Measurements from ENCODE around the gene KIF18B. TPM values are rescaled to one million over a fixed set of nuclear protein-coding genes. Genes with fewer than 3 reads are reported as not detected.

The KIF18B gene
- polyA plus RNA-seq (ENCODE audit: insufficient read length in 4 of 4) = 10 to 100 TPM; 10.5 to 12.3 (median 11.3) TPM

DNA sequence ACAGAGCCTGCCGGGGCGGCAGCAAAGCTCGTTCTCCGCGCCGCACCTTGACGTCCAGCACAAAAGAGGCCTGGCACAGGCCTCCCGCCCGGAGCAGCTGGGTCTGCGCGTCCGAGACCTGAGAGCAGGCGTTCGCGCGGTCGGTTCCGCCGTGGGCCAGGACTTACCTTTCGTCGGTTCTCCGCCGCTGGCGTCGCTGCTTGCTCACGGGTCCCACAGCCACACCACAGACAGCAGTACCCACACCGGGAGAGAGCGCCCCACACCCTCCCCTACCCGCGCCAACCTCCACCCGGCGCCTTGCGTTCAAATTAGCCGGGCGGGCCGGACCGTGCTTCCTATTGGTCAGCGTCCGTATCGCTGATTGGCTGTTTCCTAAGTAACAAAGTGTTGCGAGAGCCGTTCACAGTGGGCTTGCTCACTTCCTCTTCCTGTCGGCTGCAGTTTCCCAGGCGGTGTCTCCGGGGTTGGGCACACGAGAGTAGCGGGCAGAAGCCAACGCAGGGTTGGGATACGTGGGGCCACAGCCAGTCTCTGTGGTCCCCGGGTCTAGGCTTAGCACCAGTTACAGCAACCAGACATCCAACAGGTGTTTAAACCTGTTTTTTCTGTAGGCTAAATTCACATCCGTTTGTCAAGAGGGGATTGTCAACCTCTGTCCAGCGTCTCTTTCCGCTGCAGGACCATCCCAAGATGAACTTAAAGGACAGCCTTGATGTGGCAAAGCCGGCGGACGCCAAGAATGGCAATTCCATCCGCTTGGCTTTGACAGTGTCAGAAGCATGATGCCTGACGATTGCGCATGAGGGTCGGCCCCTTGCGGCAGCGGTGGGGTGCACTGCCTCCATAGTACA lies at the start of gene KIF18B:
KIF18B (minus strand) TSS at position 313 of the 854 bp plus-strand sequence. CDS start 11,429 bp downstream, outside the sequence.
- DNase-seq (ENCODE audit: low read depth in 4 of 4, low spot score in 3 of 4) = peak; percentile 76 to 88 (median 86)

DNA sequence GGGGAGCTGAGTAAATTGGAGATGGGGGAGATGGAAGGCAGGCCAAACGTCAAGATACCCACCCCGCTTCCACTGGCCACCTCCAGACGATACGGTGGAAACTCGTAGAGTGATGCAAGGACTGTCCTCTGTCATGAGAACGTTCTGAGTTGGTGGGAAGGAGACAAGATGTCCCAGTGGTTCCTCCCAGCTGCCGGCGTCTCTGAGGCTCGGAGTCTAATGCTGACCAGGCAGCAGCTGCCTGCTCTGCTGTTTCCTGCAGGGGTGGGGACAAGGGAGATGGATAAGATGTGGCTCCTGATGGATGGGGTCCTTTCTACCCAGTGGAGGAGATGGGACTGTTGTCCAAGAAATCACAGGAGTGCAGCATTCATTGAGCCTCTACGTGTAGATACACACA lies 48.7 kb upstream of the KIF18B start:
- no peak for DNase-seq (ENCODE audit: low read depth in 4 of 4, low spot score in 3 of 4)

DNA sequence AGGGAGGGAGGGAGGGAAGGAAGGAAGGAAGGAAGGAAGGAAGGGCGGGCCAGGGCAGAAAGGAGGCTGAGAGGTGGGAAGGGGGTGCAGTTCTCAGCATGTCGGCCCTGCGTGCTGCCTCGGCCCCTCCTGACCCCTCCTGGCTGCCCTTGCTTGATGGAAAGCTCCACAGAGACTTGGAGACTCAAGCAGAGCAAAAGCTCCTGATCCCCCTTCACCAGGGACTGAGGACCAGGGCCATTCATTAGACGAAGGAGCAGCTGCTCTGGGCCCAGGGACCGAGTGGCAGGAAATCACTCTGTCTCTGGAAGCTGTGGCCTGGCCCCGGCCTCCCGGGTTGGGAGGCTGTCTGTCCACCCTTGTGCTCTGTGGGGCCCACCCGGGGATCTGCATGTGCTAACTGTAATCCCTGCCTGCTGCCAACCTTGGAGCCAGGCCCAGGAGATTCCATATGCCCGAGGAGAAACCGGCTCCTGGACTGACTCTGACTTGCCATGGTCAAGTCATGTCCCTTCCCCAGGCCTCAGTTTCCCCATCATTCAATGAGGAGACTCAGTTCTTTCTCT lies 47.9 kb upstream of the KIF18B start:
- no peak for DNase-seq (ENCODE audit: low read depth in 4 of 4, low spot score in 3 of 4)

DNA sequence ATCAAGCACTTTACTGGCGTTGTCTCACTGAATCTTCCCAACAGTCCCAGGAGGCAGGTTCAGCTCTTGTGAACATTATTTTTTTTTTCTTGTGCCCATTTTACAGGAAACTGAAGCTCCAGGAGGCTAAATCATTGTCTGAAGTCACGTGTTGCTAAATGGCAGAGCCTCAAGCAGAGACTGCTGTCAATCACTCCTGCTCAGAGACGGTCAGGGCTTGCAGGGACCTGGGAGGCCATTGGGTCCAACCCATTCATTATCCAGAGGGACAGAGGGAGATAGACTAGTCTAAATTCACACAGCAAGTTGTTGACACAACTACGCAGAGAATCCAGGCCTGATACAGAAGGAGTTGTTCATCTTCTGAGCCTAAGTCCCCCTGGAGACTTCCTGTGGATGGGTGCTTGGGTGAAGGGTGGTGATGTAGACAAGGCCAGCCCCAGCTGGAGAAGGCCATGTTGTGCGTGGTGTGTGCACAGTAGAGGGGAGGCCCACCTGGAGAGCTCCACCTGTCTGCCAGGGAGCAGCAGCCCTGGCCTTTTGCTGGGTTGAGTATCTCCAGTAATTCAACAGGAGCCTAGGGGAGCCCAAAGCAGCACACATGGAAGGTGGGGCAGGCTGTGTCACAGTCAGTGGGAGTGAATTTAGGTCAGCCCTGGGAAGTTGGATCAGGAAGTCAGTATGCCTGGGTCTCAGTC lies 44.8 kb upstream of the KIF18B start:
- DNase-seq (ENCODE audit: low read depth in 4 of 4, low spot score in 3 of 4) = no peak

DNA sequence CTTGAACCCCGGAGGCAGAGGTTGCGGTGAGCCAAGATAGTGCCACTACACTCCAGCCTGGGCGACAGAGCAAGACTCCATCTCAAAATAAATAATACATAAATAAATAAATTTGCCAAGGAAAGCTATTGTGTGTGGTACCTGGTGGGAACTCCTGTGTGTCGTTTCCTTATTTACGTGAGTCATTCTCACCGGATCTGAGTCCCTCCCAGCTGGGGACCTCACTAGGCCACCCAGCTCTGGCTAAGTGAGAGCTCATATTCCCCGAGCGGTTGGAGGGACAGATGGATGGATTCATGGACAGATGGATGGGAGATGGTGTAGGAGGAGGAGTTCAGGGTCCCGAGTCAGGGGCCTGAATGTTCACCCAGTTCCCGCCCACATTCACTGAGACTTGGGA lies 43.4 kb upstream of the KIF18B start:
- no peak for DNase-seq (ENCODE audit: low read depth in 4 of 4, low spot score in 3 of 4)

DNA sequence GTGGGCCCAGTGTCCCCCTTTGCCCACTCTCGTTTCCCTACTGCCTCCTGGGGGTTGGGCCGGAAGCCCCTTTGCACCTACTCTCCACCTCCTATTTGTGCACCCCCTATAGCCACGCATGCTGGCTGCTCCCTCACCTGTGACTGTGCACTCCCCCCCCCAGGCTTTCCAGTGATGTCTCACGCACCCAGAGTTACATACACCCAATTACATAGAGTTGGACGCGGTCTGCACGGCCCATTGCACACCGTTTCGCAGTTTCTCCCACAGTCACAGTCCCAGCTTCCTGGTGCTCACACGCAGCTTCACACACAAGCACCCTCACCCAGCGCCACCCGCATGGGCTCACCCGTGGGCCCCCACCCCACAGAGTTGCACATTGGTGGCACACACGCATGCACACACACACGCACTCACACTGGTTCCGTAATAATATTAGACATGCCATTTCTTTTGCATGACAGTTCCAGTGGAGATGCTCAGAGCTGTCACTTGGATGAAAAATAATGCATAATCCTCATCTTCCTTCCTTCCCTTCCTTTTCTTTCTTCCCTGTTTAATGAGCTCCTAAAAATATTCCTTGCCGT lies 42.1 kb upstream of the KIF18B start:
- DNase-seq (ENCODE audit: low read depth in 4 of 4, low spot score in 3 of 4) = no peak

DNA sequence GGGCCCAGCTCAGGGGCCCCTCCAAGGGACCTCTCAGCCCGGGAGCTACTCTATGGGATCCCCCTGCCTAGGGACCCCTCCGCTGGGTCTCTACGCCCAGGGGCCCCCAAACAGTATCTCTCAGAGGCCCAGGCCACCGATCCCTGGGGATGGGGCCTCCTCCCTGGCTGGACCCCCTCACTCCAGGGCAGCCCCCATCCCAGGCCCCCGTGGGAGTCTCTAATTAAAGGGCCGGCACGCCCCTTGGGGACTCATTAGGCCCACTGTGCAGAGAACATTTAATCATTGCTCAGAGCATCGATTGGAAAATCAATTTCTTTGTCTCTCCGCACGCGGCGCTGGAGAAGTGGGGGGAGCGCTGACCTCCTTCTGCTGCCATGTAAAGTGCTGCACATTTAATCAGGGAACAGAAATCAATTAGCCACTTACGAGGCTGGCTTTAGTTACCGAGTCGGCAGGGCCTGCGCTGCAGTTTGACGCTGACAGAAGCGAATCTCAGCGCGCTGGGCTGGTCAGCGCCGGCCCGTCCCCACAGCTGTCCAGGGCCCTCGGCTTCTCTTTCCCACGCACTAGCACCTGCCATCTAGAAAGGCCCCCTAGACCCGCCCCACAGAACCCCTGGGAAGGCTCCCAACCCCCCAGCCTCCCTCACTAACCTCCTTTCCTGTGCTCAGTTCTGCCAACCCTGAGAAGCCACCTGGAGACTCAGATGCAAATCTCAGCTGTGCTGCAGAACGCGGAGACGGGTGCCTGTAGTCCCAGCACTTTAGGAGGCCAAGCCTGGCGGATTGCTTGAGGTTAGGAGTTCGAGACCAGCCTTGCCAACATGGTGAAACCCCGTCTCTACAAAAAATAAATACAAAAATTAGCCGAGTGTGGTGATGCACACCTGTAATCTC lies 40.7 kb upstream of the KIF18B start:
- no peak for DNase-seq (ENCODE audit: low read depth in 4 of 4, low spot score in 3 of 4)

DNA sequence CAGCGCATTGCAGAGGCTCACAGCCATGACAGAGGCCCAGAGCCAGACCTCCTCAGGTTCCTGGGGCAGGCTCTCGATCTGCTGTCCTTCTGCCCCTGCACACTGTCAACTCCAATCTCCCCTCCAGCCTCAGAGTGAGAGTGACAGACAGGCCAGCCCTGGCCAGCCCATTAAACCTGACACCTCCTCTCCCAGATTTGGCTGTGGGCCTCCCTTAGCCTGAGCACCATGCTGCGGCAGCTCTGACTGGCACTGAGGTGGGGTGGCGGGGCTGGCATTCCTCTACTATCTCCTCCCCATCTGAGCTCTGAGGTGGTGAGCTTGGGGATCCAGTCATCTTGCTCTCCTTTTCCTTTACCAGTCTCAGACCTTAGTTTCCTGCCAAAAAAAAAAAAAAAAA lies 36.0 kb upstream of the KIF18B start:
- no peak for DNase-seq (ENCODE audit: low read depth in 4 of 4, low spot score in 3 of 4)

DNA sequence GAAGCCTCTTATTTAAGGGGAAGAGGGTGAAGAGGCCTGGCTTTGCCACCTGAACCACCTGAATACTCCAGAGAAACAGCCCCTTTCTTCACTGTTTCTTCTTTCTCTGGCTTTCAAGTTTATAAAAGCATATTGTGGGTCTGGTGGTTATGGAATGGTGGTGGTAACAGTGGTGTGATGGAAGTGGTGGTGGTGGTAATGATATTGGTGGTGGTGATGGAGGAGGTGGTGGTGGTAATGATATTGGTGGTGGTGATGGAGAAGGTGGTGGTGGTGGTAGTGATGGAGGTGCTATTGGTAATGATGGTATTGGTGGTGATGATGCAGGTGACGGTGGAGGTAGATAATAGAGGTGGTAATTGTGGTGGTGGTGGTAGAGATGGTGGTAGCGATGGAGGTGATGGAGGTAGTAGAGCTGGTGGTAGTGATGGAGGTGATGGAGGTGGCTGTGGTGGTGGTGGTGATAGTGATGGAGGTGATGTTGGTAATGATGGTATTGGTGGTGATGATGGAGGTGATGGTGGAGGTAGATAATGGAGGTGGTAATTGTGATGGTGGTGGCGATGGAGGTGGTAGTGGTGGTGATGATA lies 34.6 kb upstream of the KIF18B start:
- no peak for DNase-seq (ENCODE audit: low read depth in 4 of 4, low spot score in 3 of 4)

DNA sequence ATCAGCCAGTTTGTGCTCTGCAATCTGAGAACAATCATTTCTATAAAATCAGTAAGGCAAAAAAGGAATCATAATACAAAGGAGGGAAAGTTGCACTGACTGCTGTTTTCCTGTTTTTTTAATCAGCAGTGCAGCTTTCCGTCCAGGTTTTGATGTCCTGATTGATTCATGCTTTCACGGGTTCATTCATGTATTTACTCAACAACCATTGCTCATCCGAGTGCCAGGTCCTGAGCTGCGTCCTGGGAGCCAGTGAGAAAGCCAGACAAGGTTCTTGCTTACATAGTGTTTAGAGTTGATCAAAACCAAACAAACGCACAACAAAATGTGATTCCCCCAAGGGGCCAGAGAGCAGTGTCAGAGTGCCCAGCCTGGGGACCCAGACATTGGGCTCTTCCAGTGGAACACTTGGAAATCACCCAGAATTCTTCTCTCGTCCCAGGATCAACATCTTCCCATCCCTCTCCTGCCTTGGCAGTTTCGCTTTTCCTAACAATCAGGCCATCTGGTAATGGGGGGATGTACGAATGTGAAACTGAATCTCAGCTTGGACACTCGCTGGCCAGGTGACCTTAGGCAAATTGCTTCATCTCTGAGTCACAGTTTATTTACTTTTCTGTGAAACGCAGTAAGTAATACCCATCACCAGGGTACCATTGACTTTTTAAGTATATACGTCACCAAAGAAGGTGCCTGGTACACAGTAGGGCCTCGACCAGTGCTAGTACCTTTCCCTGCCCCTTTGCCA lies 33.8 kb upstream of the KIF18B start:
- DNase-seq (ENCODE audit: low read depth in 4 of 4, low spot score in 3 of 4) = no peak

DNA sequence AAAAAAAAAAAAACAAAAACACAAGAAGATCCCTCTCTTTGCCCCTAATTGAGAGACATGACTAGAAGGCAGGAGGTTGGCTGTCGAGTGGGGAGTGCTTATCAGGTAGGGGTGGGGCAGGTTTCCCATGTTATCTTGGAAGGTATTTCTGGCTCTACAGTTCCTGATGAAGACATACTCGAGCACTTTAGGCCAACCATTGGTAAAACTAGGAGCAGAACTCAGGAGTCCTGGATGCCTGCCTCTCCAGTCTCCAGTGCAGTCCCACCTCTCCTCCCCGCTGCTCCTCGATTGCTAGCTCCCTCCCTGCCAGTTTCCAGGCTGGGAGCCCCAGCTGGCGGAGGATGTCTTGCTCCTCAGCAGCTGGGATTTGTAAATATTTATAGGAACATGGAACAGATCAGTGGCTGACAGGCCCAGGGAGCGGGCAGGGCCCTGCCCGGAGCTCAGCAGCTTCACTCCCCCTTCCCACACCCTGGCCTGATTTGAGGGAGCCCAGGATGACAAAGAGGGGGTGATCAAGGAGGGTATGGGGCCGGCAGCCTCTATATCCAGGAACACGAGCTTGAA lies 31.9 kb upstream of the KIF18B start:
- DNase-seq (ENCODE audit: low read depth in 4 of 4, low spot score in 3 of 4) = no peak

DNA sequence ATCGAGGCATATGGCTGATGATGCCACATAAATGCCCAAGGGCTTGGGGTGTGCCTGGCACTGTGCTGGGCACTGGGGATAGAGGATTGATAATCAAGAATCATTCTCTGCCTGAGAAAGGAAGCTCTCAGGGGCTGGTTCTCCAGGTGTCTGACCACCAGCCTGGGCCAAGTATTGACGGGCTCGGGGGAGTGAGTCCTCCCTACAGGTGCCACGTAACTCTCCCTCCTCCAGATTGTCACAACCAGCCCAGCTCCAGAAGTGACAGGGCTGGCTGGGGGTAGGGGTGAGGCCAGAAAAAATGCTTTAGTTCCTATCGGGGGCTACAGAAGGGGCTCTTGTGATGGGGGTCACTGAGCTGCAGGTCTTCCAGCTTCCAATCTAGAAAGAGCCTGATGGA lies 31.2 kb upstream of the KIF18B start:
- DNase-seq (ENCODE audit: low read depth in 4 of 4, low spot score in 3 of 4) = no peak

DNA sequence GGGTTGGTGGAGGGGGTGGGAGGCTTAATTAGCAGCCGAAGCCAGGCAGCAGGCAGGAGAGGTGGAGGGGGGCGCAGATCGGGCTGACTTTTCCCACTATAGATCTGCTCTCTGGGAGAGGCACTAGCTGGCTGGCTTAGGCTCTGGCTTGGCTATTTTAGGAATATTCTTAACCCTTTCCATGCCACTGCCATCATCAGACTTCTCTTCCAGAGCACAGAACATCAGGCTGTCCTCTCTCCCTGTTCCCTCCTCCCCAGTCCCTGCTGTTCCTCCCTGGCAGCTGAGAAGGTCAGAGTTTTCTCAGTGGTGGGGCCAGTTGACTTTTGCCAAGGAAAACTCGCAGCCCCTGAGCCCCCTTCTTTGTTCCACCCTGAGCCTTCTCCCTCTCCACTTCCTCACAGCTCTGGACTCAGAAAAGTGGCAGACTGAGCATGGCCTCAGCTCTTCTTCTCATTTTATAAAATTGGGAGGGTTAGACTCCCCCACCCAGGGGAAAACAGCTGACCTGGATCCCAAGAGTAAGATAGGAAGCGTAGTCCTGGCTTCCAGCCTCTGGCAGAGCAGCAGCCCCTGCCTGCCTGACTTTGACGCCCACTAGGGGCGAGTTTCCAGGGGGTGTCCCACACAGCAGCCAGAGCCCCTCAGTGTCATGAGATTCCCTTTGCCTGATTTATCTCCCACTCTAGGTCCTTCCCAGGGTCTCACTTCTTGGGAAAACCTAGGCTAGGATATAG lies 30.4 kb upstream of the KIF18B start:
- DNase-seq (ENCODE audit: low read depth in 4 of 4, low spot score in 3 of 4) = no peak

DNA sequence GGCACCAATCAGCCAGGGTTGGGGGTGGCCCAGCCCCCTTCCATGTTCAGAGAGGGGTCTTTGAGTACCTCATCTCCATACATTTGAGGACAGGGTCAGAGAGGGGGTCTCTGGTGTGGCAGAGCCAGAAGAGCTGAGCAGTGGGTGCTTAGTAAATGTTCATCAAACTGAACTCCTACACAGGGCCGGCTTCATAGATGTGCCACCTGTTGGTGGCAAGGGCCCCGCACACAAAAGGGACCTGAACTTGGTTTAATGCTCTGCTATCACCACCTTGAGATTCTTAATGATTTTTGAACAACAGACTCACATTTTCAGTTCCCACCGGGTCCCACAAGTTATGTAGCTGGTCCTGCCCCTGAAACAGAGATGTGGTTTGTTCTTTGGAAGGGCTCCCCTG lies 29.5 kb upstream of the KIF18B start:
- DNase-seq (ENCODE audit: low read depth in 4 of 4, low spot score in 3 of 4) = no peak

DNA sequence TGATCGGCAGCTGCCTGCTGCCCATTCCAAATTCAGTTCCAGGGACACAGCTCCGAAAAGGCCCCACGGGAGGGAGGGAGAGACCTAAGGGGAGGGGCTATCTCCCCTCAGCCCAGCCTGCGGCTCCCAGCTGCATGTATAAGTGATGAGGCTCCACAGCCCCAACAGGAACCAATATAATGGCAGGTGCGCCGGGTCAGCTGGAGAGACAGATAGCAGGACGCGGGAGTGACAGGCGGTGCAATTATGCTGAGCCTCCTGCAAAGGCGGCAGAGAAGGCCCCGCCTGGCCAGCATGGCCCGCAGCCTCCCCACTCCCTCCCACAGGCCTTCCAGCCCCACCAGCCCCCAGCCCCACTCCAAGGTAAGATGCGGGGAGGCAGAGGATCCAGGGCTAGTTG lies 28.6 kb upstream of the KIF18B start:
- DNase-seq (ENCODE audit: low read depth in 4 of 4, low spot score in 3 of 4) = no peak

DNA sequence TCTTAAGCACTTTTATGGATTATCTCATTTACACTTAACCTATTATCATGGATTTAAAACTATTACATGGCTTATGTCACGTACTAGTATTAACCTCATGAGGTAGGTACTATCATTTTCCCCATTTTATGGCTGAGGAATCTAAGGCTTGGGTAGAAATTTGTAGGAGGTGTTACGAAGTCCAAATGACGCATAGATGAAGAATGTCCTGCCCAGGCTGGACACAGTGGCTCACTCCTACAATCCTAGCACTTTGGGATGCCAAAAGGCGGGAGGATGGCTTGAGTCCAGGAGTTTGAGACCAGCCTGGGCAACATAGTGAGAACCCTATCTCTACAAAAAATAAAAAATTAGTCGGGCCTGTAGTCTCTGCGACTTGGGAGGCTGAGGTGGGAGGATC lies 25.4 kb upstream of the KIF18B start:
- DNase-seq (ENCODE audit: low read depth in 4 of 4, low spot score in 3 of 4) = no peak

DNA sequence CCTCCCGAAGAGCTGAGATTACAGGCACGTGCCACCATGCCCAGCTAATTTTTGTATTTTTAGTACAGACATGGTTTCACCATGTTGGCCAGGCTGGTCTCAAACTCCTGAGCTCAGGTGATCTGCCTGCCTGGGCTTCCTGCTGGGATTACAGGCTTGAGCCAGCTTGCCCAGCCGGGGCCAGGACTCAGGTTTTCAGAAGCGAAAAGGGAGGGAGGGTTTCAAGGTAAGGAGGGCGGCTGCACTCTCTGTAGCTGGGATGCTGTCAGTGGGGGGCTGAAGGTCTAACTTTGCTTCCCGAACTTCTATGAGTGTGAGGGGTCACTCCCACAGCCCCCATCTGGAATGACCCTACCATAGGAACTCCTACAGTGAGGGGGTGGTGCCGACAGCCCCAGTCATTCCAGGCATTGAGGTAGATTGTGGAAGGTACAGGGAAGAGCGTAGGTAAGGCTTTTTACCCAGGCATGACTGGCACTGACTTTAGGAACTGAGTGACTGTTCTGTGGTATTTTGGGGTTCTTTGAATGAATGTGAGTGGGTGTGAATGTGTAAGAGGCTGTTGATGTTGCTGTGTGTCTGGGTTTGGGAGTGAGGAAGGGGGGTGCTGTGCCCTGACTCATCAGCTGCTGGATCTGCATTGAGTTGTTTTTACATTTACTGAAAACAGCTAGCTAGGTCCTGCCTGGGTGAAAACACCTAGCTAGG lies 24.4 kb upstream of the KIF18B start:
- DNase-seq (ENCODE audit: low read depth in 4 of 4, low spot score in 3 of 4) = no peak
